Measurements from ENCODE around the gene SETMAR. TPM values are rescaled to one million over a fixed set of nuclear protein-coding genes. Genes with fewer than 3 reads are reported as not detected.

Gene SETMAR
- polyA plus RNA-seq (2011; rRNA removed) (9.3 and 13.2 TPM in 2 replicates), polyA minus RNA-seq (2011; rRNA and poly(A)+ RNA removed) (7.6 and 9.0 TPM in 2 replicates)

GRCh38 chr3:4303187-4304123, at the start of gene SETMAR:
Gene SETMAR, plus strand, starts transcription at chr3:4303369. Its CDS starts 2 bp downstream, at chr3:4303371.
- TF ChIP-seq CTCF (IDR thresholded peaks at IDR 0.05; ENCODE audit: insufficient read depth, low read depth, low read length), result no peak
- Histone ChIP-seq H3K4me3 (ENCODE audit: low read depth, low read length) (peak within 1 kb of the TSS; percentile 65), H3K27me3 (ENCODE audit: control insufficient read depth, insufficient read depth, low read length) (no peaks in the 10 kb centered on the region), H3K36me3 (ENCODE audit: control insufficient read depth, insufficient read depth, low read length) (no peaks in the 10 kb centered on the region)
- ChIA-PET CTCF (interaction anchor here (0.6 kb wide), 1 partner anchor 353 kb away, joined by 3 read pairs; no protein-coding TSS in a partner anchor), POLR2A (no interaction called here)
- peak; percentile 41 for DNase-seq (ENCODE audit: low read depth)

- POLR2A ChIA-PET, result no interaction called here
- no peaks in the 10 kb centered on the region for H3K36me3 ChIP-seq (ENCODE audit: control insufficient read depth, insufficient read depth, low read length)
- H3K27me3 ChIP-seq (ENCODE audit: control insufficient read depth, insufficient read depth, low read length), result no peaks in the 10 kb centered on the region
- no peak for TF ChIP-seq CTCF (IDR thresholded peaks at IDR 0.05; ENCODE audit: insufficient read depth, low read depth, low read length)
- no peak overlapping the region for H3K4me3 ChIP-seq (ENCODE audit: low read depth, low read length)
- DNase-seq (ENCODE audit: low read depth), result no peak
- CTCF ChIA-PET, result interaction anchor here (1.2 kb wide), 1 partner anchor 11 kb away, joined by 4 read pairs; no protein-coding TSS in a partner anchor
Measured at GRCh38 chr3:4261406-4261805, 41.8 kb upstream of the SETMAR start.

GRCh38 chr3:4264040-4264439, 39.1 kb upstream of the SETMAR start:
- Histone ChIP-seq H3K27me3 (ENCODE audit: control insufficient read depth, insufficient read depth, low read length) (no peaks in the 10 kb centered on the region), H3K4me3 (ENCODE audit: low read depth, low read length) (no peak overlapping the region), H3K36me3 (ENCODE audit: control insufficient read depth, insufficient read depth, low read length) (no peaks in the 10 kb centered on the region)
- no peak for DNase-seq (ENCODE audit: low read depth)
- no peak for TF ChIP-seq CTCF (IDR thresholded peaks at IDR 0.05; ENCODE audit: insufficient read depth, low read depth, low read length)
- ChIA-PET CTCF (no interaction called here), POLR2A (no interaction called here)

GRCh38 chr3:4270720-4271119, 32.4 kb upstream of the SETMAR start:
- no peak for DNase-seq (ENCODE audit: low read depth)
- no peak for TF ChIP-seq CTCF (IDR thresholded peaks at IDR 0.05; ENCODE audit: insufficient read depth, low read depth, low read length)
- Histone ChIP-seq H3K27me3 (ENCODE audit: control insufficient read depth, insufficient read depth, low read length) (no peaks in the 10 kb centered on the region), H3K36me3 (ENCODE audit: control insufficient read depth, insufficient read depth, low read length) (no peaks in the 10 kb centered on the region), H3K4me3 (ENCODE audit: low read depth, low read length) (no peak overlapping the region)
- POLR2A ChIA-PET, result no interaction called here
- CTCF ChIA-PET, result no interaction called here

GRCh38 chr3:4271834-4272233, 31.3 kb upstream of the SETMAR start:
- ChIA-PET POLR2A (no interaction called here), CTCF (interaction anchor here (0.8 to 1.8 kb wide), 6 partner anchors 11 to 1072 kb away, joined by 3 to 15 read pairs (median 4); no protein-coding TSS in a partner anchor)
- Histone ChIP-seq H3K27me3 (ENCODE audit: control insufficient read depth, insufficient read depth, low read length) (no peaks in the 10 kb centered on the region), H3K36me3 (ENCODE audit: control insufficient read depth, insufficient read depth, low read length) (no peaks in the 10 kb centered on the region), H3K4me3 (ENCODE audit: low read depth, low read length) (no peak overlapping the region)
- peak; percentile 36; the same call in 1 of the 2 replicates for TF ChIP-seq CTCF (IDR thresholded peaks at IDR 0.05; ENCODE audit: insufficient read depth, low read depth, low read length)
- no peak for DNase-seq (ENCODE audit: low read depth)

Data from BJ (cell line).